A549 (cell line): Measurements from ENCODE around the gene CCDC85C.

Source experiments
- CEBPB ChIP-seq, 2 experiments: fragments of >200 bp in 1 of 2; sonication (Bioruptor Twin) in 1 of 2; formaldehyde crosslinking in 1 of 2; IDR thresholded peaks; 2 replicates each; pipeline ENCODE4 v1.6.1; 2012 to 2016
- CHD2 ChIP-seq: fragments of 150-350 bp; IDR thresholded peaks from 2 replicates; pipeline ENCODE4 v1.6.1; 2014; ENCODE audit warnings: low read length; ENCODE audit not compliant: partially characterized antibody
- EP300 ChIP-seq, 2 experiments: fragments of >200 bp; sonication (Bioruptor Twin); formaldehyde crosslinking; IDR thresholded peaks; 2 replicates in 1 of 2; 3 replicates in 1 of 2; pipeline ENCODE4 v1.6.1; 2016 to 2017
- KDM5A ChIP-seq: fragments of 200-600 bp; sonication (generic); IDR thresholded peaks from 2 replicates; pipeline ENCODE4 v1.6.1; 2016; ENCODE audit warnings: antibody characterized with exemption, mild to moderate bottlenecking
- MAFK ChIP-seq: fragments of 450-650 bp; IDR thresholded peaks from 2 replicates; pipeline ENCODE4 v1.6.1; 2014; ENCODE audit not compliant: partially characterized antibody
- NFE2L2 ChIP-seq: fragments of 150-350 bp; conservative IDR thresholded peaks from 2 replicates; pipeline ENCODE4 v1.6.1; 2014; ENCODE audit warnings: low read length
- PHF8 ChIP-seq: fragments of 200-600 bp; sonication (generic); IDR thresholded peaks from 2 replicates; pipeline ENCODE4 v1.6.1; 2016; ENCODE audit warnings: low read depth, mild to moderate bottlenecking, antibody characterized with exemption, moderate library complexity, borderline replicate concordance
- POLR2A ChIP-seq: IDR thresholded peaks from 2 replicates; pipeline ENCODE4 v1.6.1; 2012; ENCODE audit warnings: mild to moderate bottlenecking, low read length
- RAD21 ChIP-seq, 2 experiments: fragments of >200 bp in 1 of 2; sonication (Bioruptor Twin) in 1 of 2; formaldehyde crosslinking in 1 of 2; IDR thresholded peaks in 1 of 2; conservative IDR thresholded peaks in 1 of 2; 2 replicates in 1 of 2; 3 replicates in 1 of 2; pipeline ENCODE4 v1.6.1; 2012 to 2018; ENCODE audit warnings: inconsistent platforms in 1 of 2
- RARB ChIP-seq: fragments of 250-450 bp; sonication (Bioruptor Pico); IDR thresholded peaks from 2 replicates; pipeline ENCODE4 v1.8.0; 2021; ENCODE audit warnings: mild to moderate bottlenecking, moderate library complexity
- SMC3 ChIP-seq: fragments of >200 bp; sonication (Bioruptor Twin); formaldehyde crosslinking; IDR thresholded peaks from 3 replicates; pipeline ENCODE4 v1.6.1; 2018; ENCODE audit warnings: inconsistent platforms
- TF ChIP-seq, protein P1 (sequence below): fragments of >200 bp; sonication (Bioruptor Twin); formaldehyde crosslinking; IDR thresholded peaks from 3 replicates; pipeline ENCODE4 v1.5.1; 2016
- TF ChIP-seq, protein P2 (sequence below): IDR thresholded peaks from 2 replicates; pipeline ENCODE4 v1.6.1; 2012

GRCh38 chr14:99523704-99524055 is 80.3 kb downstream of the CCDC85C start:
- TF ChIP-seq, protein P1, sequence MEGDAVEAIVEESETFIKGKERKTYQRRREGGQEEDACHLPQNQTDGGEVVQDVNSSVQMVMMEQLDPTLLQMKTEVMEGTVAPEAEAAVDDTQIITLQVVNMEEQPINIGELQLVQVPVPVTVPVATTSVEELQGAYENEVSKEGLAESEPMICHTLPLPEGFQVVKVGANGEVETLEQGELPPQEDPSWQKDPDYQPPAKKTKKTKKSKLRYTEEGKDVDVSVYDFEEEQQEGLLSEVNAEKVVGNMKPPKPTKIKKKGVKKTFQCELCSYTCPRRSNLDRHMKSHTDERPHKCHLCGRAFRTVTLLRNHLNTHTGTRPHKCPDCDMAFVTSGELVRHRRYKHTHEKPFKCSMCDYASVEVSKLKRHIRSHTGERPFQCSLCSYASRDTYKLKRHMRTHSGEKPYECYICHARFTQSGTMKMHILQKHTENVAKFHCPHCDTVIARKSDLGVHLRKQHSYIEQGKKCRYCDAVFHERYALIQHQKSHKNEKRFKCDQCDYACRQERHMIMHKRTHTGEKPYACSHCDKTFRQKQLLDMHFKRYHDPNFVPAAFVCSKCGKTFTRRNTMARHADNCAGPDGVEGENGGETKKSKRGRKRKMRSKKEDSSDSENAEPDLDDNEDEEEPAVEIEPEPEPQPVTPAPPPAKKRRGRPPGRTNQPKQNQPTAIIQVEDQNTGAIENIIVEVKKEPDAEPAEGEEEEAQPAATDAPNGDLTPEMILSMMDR: no peak
- TF ChIP-seq EP300 (IDR thresholded peaks at IDR 0.05) (no peak), POLR2A (no peak), CEBPB (IDR thresholded peaks at IDR 0.05) (no peak), SMC3 (no peak), NFE2L2 (no peak), CHD2 (no peak), RAD21 (conservative IDR thresholded peaks at IDR 0.05 in 1 of 2, IDR thresholded peaks at IDR 0.05 in 1 of 2) (no peak), PHF8 (no peak), MAFK (no peak), KDM5A (no peak), RARB (no peak)
- TF ChIP-seq, protein P2, sequence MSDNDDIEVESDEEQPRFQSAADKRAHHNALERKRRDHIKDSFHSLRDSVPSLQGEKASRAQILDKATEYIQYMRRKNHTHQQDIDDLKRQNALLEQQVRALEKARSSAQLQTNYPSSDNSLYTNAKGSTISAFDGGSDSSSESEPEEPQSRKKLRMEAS: no peak
